HUES48 (cell line): Measurements from ENCODE around the gene DAO.
A peak's percentile ranks its signal among the peaks of the same experiment; 100 is the strongest.
"Not testable (repeated sequence)": the region's sequence is repeated elsewhere in the genome, so short reads cannot be mapped to it uniquely, and the experiment has no call there.

Source experiments
- H3K27ac ChIP-seq: one replicate; pipeline ENCODE4 v1.7.0; 2013; ENCODE audit warnings: low read depth, low read length, inconsistent platforms
- H3K27me3 ChIP-seq: 2 replicates; pipeline ENCODE4 v1.6.1; 2013; ENCODE audit warnings: mild to moderate bottlenecking, low read length; ENCODE audit not compliant: control insufficient read depth, insufficient read depth
- H3K36me3 ChIP-seq: 2 replicates; pipeline ENCODE4 v1.6.1; 2013; ENCODE audit warnings: low read length; ENCODE audit not compliant: control insufficient read depth, insufficient read depth
- H3K4me1 ChIP-seq: 2 replicates; pipeline ENCODE4 v1.6.1; 2013; ENCODE audit warnings: mild to moderate bottlenecking, low read length; ENCODE audit not compliant: control insufficient read depth, insufficient read depth
- H3K4me3 ChIP-seq: 2 replicates; pipeline ENCODE4 v1.5.1; 2013; ENCODE audit warnings: mild to moderate bottlenecking, low read depth, low read length
- H3K9ac ChIP-seq: 2 replicates; pipeline ENCODE4 v1.6.1; 2013; ENCODE audit warnings: mild to moderate bottlenecking, low read depth, low read length, moderate library complexity
- H3K9me3 ChIP-seq: 2 replicates; pipeline ENCODE4 v1.6.1; 2013; ENCODE audit warnings: low read length; ENCODE audit not compliant: control insufficient read depth, insufficient read depth

Gene DAO

GRCh38 chr12:108858311-108859074 is 21.4 kb upstream of the DAO start:
- H3K27ac ChIP-seq, result peak overlapping the region; percentile 5
- no peak overlapping the region for H3K9ac ChIP-seq
- H3K9me3 ChIP-seq, result peaks cover 4% of the 10 kb centered on the region; the same call in 1 of the 2 replicates
- H3K4me3 ChIP-seq, result peak overlapping the region; percentile 74
- H3K36me3 ChIP-seq, result peaks cover 3% of the 10 kb centered on the region; the same call in 1 of the 2 replicates
- peaks cover 17% of the 10 kb centered on the region; the same call in 1 of the 2 replicates for H3K4me1 ChIP-seq
- H3K27me3 ChIP-seq, result no peaks in the 10 kb centered on the region

- not testable (repeated sequence) for H3K27ac ChIP-seq, H3K27me3 ChIP-seq, H3K9ac ChIP-seq, H3K9me3 ChIP-seq, H3K36me3 ChIP-seq
- Histone ChIP-seq H3K4me1 (peaks cover 17% of the 10 kb centered on the region; the same call in 1 of the 2 replicates), H3K4me3 (peak overlapping the region; percentile 74)
Measured at GRCh38 chr12:108859141-108859922, 20.6 kb upstream of the DAO start.

GRCh38 chr12:108859923-108860291 is 20.0 kb upstream of the DAO start:
- Histone ChIP-seq H3K9me3 (peaks cover 3% of the 10 kb centered on the region; the same call in 1 of the 2 replicates), H3K4me3 (no peak overlapping the region), H3K9ac (no peak overlapping the region), H3K4me1 (peaks cover 17% of the 10 kb centered on the region; the same call in 1 of the 2 replicates), H3K27me3 (no peaks in the 10 kb centered on the region), H3K36me3 (no peaks in the 10 kb centered on the region; the same call in 1 of the 2 replicates), H3K27ac (peak overlapping the region; percentile 12)

- no peaks in the 10 kb centered on the region for H3K36me3 ChIP-seq
- H3K9ac ChIP-seq, result no peak overlapping the region
- H3K27me3 ChIP-seq, result no peaks in the 10 kb centered on the region
- no peak overlapping the region for H3K4me3 ChIP-seq
- peaks cover 17% of the 10 kb centered on the region; the same call in 1 of the 2 replicates for H3K4me1 ChIP-seq
- no peaks in the 10 kb centered on the region for H3K9me3 ChIP-seq
- no peak overlapping the region for H3K27ac ChIP-seq
Measured at GRCh38 chr12:108860443-108860842, 19.4 kb upstream of the DAO start.

GRCh38 chr12:108861878-108862587 is 17.9 kb upstream of the DAO start:
- no peaks in the 10 kb centered on the region for H3K9me3 ChIP-seq
- no peaks in the 10 kb centered on the region for H3K27me3 ChIP-seq
- no peak overlapping the region for H3K27ac ChIP-seq
- H3K36me3 ChIP-seq, result no peaks in the 10 kb centered on the region
- peaks cover 11% of the 10 kb centered on the region; the same call in 1 of the 2 replicates for H3K4me1 ChIP-seq
- no peak overlapping the region for H3K4me3 ChIP-seq
- H3K9ac ChIP-seq, result no peak overlapping the region

- Histone ChIP-seq H3K27me3 (no peaks in the 10 kb centered on the region), H3K36me3 (no peaks in the 10 kb centered on the region), H3K4me3 (no peak overlapping the region), H3K27ac (no peak overlapping the region), H3K9ac (no peak overlapping the region), H3K9me3 (no peaks in the 10 kb centered on the region), H3K4me1 (peaks cover 11% of the 10 kb centered on the region; the same call in 1 of the 2 replicates)
Measured at GRCh38 chr12:108862588-108862959, 17.3 kb upstream of the DAO start.

- Histone ChIP-seq H3K4me1 (no peaks in the 10 kb centered on the region), H3K36me3 (no peaks in the 10 kb centered on the region), H3K27me3 (no peaks in the 10 kb centered on the region), H3K27ac (no peak overlapping the region), H3K9ac (no peak overlapping the region), H3K9me3 (no peaks in the 10 kb centered on the region), H3K4me3 (no peak overlapping the region)
Measured at GRCh38 chr12:108865169-108865568, 14.7 kb upstream of the DAO start.

GRCh38 chr12:108866083-108866482 is 13.8 kb upstream of the DAO start:
- H3K27ac ChIP-seq, H3K4me1 ChIP-seq, H3K36me3 ChIP-seq: not testable (repeated sequence)

GRCh38 chr12:108868781-108869180 is 11.1 kb upstream of the DAO start:
- Histone ChIP-seq H3K27me3 (no peaks in the 10 kb centered on the region), H3K9me3 (no peaks in the 10 kb centered on the region), H3K4me1 (no peaks in the 10 kb centered on the region), H3K4me3 (no peak overlapping the region), H3K36me3 (no peaks in the 10 kb centered on the region), H3K27ac (no peak overlapping the region), H3K9ac (no peak overlapping the region)

More at GRCh38 chr12:108866083-108866482, 13.8 kb upstream of the DAO start:
- H3K27me3 ChIP-seq, H3K9ac ChIP-seq, H3K4me3 ChIP-seq, H3K9me3 ChIP-seq: not testable (repeated sequence)

- Histone ChIP-seq H3K9me3 (no peaks in the 10 kb centered on the region), H3K4me3 (no peak overlapping the region), H3K36me3 (no peaks in the 10 kb centered on the region), H3K9ac (no peak overlapping the region), H3K27ac (no peak overlapping the region), H3K4me1 (no peaks in the 10 kb centered on the region), H3K27me3 (no peaks in the 10 kb centered on the region)
Measured at GRCh38 chr12:108875280-108875679, 4.6 kb upstream of the DAO start.
